Lower lobe of right lung (tissue), 2 donors: ENCODE data around the gene MAP3K14. TPM values are rescaled to one million over a fixed set of nuclear protein-coding genes. Genes with fewer than 3 reads are reported as not detected.
A peak's percentile ranks its signal among the peaks of the same experiment; 100 is the strongest.

Experiments
- ATAC-seq, 2 donors: fragments of 200-7000 bp; cut with Tn5 transposase; one replicate each; pipeline ENCODE4 v1.9.1; 2020 to 2022; ENCODE audit warnings: mild to moderate bottlenecking in 2 of 2, moderate library complexity in 2 of 2
- DNase-seq: peaks from one replicate; pipeline ENCODE4 v3.0.0-alpha.2; 2020
- H3K27ac ChIP-seq: fragments of 200-600 bp; one replicate; pipeline ENCODE4 v1.8.0; 2022
- H3K27me3 ChIP-seq: fragments of 200-600 bp; one replicate; pipeline ENCODE4 v1.8.0; 2022; ENCODE audit warnings: low read depth
- H3K36me3 ChIP-seq: fragments of 200-600 bp; one replicate; pipeline ENCODE4 v1.8.0; 2022; ENCODE audit warnings: mild to moderate bottlenecking
- H3K4me1 ChIP-seq: fragments of 200-600 bp; one replicate; pipeline ENCODE4 v1.8.0; 2022
- H3K4me3 ChIP-seq: fragments of 200-600 bp; one replicate; pipeline ENCODE4 v1.8.0; 2022; ENCODE audit warnings: mild to moderate bottlenecking
- H3K9me3 ChIP-seq: fragments of 200-600 bp; one replicate; pipeline ENCODE4 v1.8.0; 2022
- CTCF ChIP-seq: fragments of 200-600 bp; IDR thresholded peaks from one replicate; pipeline ENCODE4 v1.8.0; 2022; ENCODE audit warnings: antibody characterized with exemption, mild to moderate bottlenecking
- intact Hi-C: fragments of 100-400 bp; cut with DNase I; formaldehyde crosslinking; loops from one replicate; pipeline ENCODE4 v1.11.0; 2022
- total RNA-seq: library from RNA; stranded (reverse); fragmentation: NEBNext Ultra II Directional; extraction: Animal tissue kit (Norgen Biotek cat#: 25700); gene quantifications from one replicate; pipeline ENCODE4 v1.2.1, GENCODE V29; 2021
- donor health status: DM: no; HTN: yes; CAD: no; lungs with severe emphysema.

MAP3K14 gene
- total RNA-seq, 1 donor from 2014 or later: 9.3 TPM

GRCh38 chr17:45224671-45225050 is 92.2 kb downstream of the MAP3K14 start:
- Histone ChIP-seq H3K4me3 (peak overlapping the region; percentile 60), H3K9me3 (no peaks in the 10 kb centered on the region), H3K27ac (peak overlapping the region; percentile 81), H3K27me3 (no peaks in the 10 kb centered on the region), H3K36me3 (no peaks in the 10 kb centered on the region), H3K4me1 (peaks cover 69% of the 10 kb centered on the region)
- no peak for TF ChIP-seq CTCF
- no peak for ATAC-seq
- no peak for DNase-seq
- intact Hi-C loops: no loop called here

- ATAC-seq (no peak), DNase-seq (no peak)
- H3K27me3 ChIP-seq: no peaks in the 10 kb centered on the region
- no peaks in the 10 kb centered on the region for H3K36me3 ChIP-seq
- H3K4me3 ChIP-seq: peak overlapping the region; percentile 60
- intact Hi-C loops: no loop called here
- TF ChIP-seq CTCF: no peak
- peaks cover 69% of the 10 kb centered on the region for H3K4me1 ChIP-seq
- peak overlapping the region; percentile 81 for H3K27ac ChIP-seq
- H3K9me3 ChIP-seq: no peaks in the 10 kb centered on the region
Measured at GRCh38 chr17:45223539-45224528, 93.0 kb downstream of the MAP3K14 start.

GRCh38 chr17:45222996-45223538 is 93.8 kb downstream of the MAP3K14 start:
- intact Hi-C loops: no loop called here
- no peak for ATAC-seq
- peak overlapping the region; percentile 81 for H3K27ac ChIP-seq
- no peaks in the 10 kb centered on the region for H3K9me3 ChIP-seq
- H3K27me3 ChIP-seq: no peaks in the 10 kb centered on the region
- no peak for TF ChIP-seq CTCF
- no peaks in the 10 kb centered on the region for H3K36me3 ChIP-seq
- peaks cover 64% of the 10 kb centered on the region for H3K4me1 ChIP-seq
- peak overlapping the region; percentile 60 for H3K4me3 ChIP-seq
- DNase-seq: no peak

- intact Hi-C loops: no loop called here
- TF ChIP-seq CTCF: no peak
- H3K36me3 ChIP-seq: no peaks in the 10 kb centered on the region
- DNase-seq: no peak
- no peaks in the 10 kb centered on the region for H3K9me3 ChIP-seq
- H3K27ac ChIP-seq: peak overlapping the region; percentile 81
- peak overlapping the region; percentile 60 for H3K4me3 ChIP-seq
- H3K4me1 ChIP-seq: peaks cover 58% of the 10 kb centered on the region
- no peaks in the 10 kb centered on the region for H3K27me3 ChIP-seq
- ATAC-seq: no peak
Measured at GRCh38 chr17:45222289-45222995, 94.4 kb downstream of the MAP3K14 start.

- Histone ChIP-seq H3K27me3 (no peaks in the 10 kb centered on the region), H3K4me3 (peak overlapping the region; percentile 60), H3K36me3 (no peaks in the 10 kb centered on the region), H3K4me1 (peaks cover 53% of the 10 kb centered on the region), H3K27ac (peak overlapping the region; percentile 81), H3K9me3 (no peaks in the 10 kb centered on the region)
- intact Hi-C loops: no loop called here
- DNase-seq (no peak), ATAC-seq (no peak)
- TF ChIP-seq CTCF: no peak
Measured at GRCh38 chr17:45222014-45222288, 94.9 kb downstream of the MAP3K14 start.
